BJ (cell line): Measurements from ENCODE around the gene ZNF486. TPM values are rescaled to one million over a fixed set of nuclear protein-coding genes. Genes with fewer than 3 reads are reported as not detected.

Experiments
- polyA plus RNA-seq: library from polyadenylated mRNA; depleted of rRNA; stranded (reverse); fragments of >200 nt; gene quantifications from 2 replicates; pipeline ENCODE4 v1.2.3, GENCODE V29; 2011; rRNA removed
- small RNA-seq: library from RNA; depleted of rRNA; stranded (forward); fragments of <200 nt; gene quantifications from one replicate; pipeline ENCODE3, GENCODE V24; 2012; ENCODE audit warnings: low replicate concordance, low read depth; ENCODE audit not compliant: insufficient read length

ZNF486 gene
- polyA plus RNA-seq, 1 experiment: 3.1 TPM

Small RNA genes lying within 50 kb of the gene (small RNA-seq; reads per million reads assigned to genes)
- gene AC011447.4: not detected

Other genes with a start within 250 kb of the ZNF486 start
- 0.70 and 1.3 TPM in 2 replicates for gene ZNF682, start 127.7 kb upstream of the ZNF486 start, polyA plus RNA-seq
- gene ZNF90, start 89.2 kb upstream of the ZNF486 start, polyA plus RNA-seq: 0.36 and 0.38 TPM in 2 replicates